ENCODE measurements around the gene LDLR. TPM values are rescaled to one million over a fixed set of nuclear protein-coding genes. Genes with fewer than 3 reads are reported as not detected.
A peak's percentile ranks its signal among the peaks of the same experiment; 100 is the strongest.
"Not testable (repeated sequence)": the region's sequence is repeated elsewhere in the genome, so short reads cannot be mapped to it uniquely, and the experiment has no call there.

Gene LDLR
- total RNA-seq, 1 donor from 2014 or later = 99.2 TPM

- Mint-ChIP-seq H3K4me1 (peaks cover 2% of the 10 kb centered on the region), H3K4me3 (no peak overlapping the region), H3K36me3 (peaks cover 5% of the 10 kb centered on the region), H3K27ac (no peak overlapping the region), H3K27me3 (ENCODE audit: low read depth) (no peaks in the 10 kb centered on the region), H3K9me3 (no peaks in the 10 kb centered on the region)
- TF ChIP-seq CTCF (IDR thresholded peaks at IDR 0.05; ENCODE audit: unreplicated experiment) = no peak
- no peak for DNase-seq (ENCODE audit: low spot score in 2 of 2, unreplicated experiment in 2 of 2)
Measured at GRCh38 chr19:11073568-11073967, 15.7 kb upstream of the LDLR start.

DNA sequence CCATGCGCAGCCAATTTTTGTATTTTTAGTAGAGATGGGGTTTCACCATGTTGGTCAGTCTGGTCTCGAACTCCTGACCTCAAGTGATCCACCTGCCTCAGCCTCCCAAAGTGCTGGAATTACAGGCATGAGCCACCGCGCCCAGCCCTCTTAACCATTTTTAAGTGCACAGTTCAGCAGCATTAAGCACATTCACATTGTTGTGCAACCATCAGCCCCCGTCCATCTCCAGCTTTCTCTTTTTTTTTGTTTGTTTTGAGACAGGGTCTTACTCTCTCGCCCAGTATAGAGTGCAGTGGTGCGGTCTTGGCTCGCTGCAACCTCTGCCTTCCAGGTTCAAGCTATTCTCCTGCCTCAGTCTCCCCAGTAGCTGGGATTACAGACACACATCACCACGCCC, 12.5 kb upstream of the LDLR start:
- not testable (repeated sequence) for DNase-seq (ENCODE audit: low spot score in 2 of 2, unreplicated experiment in 2 of 2); H3K9me3 Mint-ChIP-seq; H3K27ac Mint-ChIP-seq; H3K4me3 Mint-ChIP-seq; H3K27me3 Mint-ChIP-seq (ENCODE audit: low read depth); H3K4me1 Mint-ChIP-seq; H3K36me3 Mint-ChIP-seq

DNA sequence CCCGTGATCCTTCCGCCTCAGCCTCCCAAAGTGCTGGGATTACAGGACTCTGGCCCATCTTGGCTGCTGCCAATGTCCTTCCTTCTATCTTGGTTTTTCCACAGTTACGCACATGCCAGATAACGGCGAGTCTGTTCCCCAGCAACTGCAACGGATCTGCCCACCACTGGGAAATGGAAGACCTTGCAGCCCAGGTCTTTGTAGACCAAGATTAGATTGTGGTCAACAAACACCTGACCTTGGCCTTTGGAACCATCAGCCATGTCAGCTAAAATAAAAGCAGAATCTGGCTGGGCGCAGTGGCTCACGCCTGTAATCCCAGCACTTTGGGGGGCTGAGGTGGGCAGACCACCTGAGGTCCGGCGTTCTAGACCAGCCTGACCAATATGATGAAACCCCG, 10.4 kb upstream of the LDLR start:
- Mint-ChIP-seq H3K36me3 (peaks cover 6% of the 10 kb centered on the region), H3K4me3 (no peak overlapping the region), H3K9me3 (no peaks in the 10 kb centered on the region), H3K27me3 (ENCODE audit: low read depth) (no peaks in the 10 kb centered on the region), H3K27ac (no peak overlapping the region), H3K4me1 (peaks cover 3% of the 10 kb centered on the region)
- DNase-seq (ENCODE audit: low spot score in 2 of 2, unreplicated experiment in 2 of 2) = no peak
- no peak for TF ChIP-seq CTCF (IDR thresholded peaks at IDR 0.05; ENCODE audit: unreplicated experiment)

DNA sequence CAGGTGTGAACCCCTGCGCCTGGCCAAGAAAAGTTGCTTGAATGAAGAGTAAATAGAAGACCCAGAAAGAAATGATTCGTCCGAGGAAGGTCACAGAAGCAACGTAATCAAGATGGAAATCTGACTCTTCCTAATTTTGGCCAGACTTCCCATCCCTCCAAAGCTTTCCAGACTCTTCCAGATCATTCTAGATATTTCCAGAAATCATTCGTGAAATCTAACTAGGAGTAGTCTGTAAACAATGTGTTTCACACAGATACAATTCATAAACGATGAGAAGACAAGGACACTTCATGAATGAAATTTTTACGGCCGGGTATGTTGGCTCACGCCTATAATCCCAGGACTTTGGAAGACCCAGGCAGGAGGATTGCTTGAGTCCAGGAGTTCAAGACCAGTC, 9.3 kb upstream of the LDLR start:
- Mint-ChIP-seq H3K9me3 (no peaks in the 10 kb centered on the region), H3K4me3 (no peak overlapping the region), H3K27me3 (ENCODE audit: low read depth) (no peaks in the 10 kb centered on the region), H3K4me1 (peaks cover 6% of the 10 kb centered on the region), H3K27ac (no peak overlapping the region), H3K36me3 (peaks cover 6% of the 10 kb centered on the region)
- DNase-seq (ENCODE audit: low spot score in 2 of 2, unreplicated experiment in 2 of 2) = no peak
- no peak for TF ChIP-seq CTCF (IDR thresholded peaks at IDR 0.05; ENCODE audit: unreplicated experiment)

DNA sequence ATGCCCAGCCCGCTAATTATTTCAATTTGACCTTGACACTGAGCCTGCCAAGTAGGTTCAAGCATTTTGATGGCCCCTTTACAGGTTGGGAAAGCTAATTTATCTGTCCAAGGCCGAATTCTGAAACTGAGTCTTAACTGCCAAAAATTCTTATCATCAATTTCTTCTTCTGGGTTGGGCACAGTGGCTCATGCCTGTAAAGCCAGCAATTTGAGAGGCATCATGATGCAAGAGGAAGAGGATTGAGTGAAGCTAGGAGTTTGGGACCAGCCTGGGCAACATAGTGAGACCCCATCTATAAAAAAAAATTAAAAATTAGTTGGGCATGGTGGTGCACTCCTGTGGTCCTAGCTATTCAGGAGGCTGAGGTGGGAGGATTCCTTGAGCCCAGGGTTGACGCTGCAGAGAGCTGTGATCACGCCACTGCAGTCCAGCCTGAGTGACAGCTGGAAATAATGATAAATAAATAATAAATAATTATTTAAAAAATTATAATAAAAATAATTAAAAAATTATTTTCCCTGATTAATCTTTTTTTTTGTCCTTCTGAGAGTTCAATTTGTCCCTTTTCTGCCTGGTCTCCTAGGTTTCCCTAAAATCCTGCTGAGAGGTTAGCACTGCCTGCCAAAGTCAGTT, 1.3 kb upstream of the LDLR start:
- H3K9me3 Mint-ChIP-seq = no peaks in the 10 kb centered on the region
- H3K27ac Mint-ChIP-seq = peak overlapping the region; percentile 98
- H3K36me3 Mint-ChIP-seq = no peaks in the 10 kb centered on the region
- no peak for TF ChIP-seq CTCF (IDR thresholded peaks at IDR 0.05; ENCODE audit: unreplicated experiment)
- no peak for DNase-seq (ENCODE audit: low spot score in 2 of 2, unreplicated experiment in 2 of 2)
- peaks cover 28% of the 10 kb centered on the region for H3K4me1 Mint-ChIP-seq
- H3K27me3 Mint-ChIP-seq (ENCODE audit: low read depth) = no peaks in the 10 kb centered on the region
- H3K4me3 Mint-ChIP-seq = peak overlapping the region; percentile 91

DNA sequence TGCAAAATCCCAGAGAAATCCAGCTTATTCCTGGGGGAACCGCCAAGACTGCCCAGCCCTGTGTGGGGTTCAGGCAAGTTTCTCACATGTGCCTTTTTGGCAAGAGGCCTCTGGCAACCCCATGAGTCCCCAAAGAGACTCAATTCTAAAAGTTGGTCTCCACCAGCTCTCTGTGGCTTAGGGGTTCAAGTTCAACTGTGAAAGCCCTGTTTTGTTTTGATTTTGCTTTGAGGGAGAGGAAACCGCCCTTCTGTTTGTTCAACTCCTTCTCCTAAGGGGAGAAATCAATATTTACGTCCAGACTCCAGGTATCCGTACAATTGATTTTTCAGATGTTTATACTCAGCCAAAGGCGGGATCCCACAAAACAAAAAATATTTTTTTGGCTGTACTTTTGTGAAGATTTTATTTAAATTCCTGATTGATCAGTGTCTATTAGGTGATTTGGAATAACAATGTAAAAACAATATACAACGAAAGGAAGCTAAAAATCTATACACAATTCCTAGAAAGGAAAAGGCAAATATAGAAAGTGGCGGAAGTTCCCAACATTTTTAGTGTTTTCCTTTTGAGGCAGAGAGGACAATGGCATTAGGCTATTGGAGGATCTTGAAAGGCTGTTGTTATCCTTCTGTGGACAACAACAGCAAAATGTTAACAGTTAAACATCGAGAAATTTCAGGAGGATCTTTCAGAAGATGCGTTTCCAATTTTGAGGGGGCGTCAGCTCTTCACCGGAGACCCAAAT, 583 bp upstream of the LDLR start:
- no peak for DNase-seq (ENCODE audit: low spot score in 2 of 2, unreplicated experiment in 2 of 2)
- peak overlapping the region; percentile 98 for H3K27ac Mint-ChIP-seq
- no peaks in the 10 kb centered on the region for H3K27me3 Mint-ChIP-seq (ENCODE audit: low read depth)
- peak overlapping the region; percentile 91 for H3K4me3 Mint-ChIP-seq
- H3K4me1 Mint-ChIP-seq = peaks cover 28% of the 10 kb centered on the region
- TF ChIP-seq CTCF (IDR thresholded peaks at IDR 0.05; ENCODE audit: unreplicated experiment) = no peak
- peaks cover 1% of the 10 kb centered on the region for H3K36me3 Mint-ChIP-seq
- H3K9me3 Mint-ChIP-seq = no peaks in the 10 kb centered on the region

DNA sequence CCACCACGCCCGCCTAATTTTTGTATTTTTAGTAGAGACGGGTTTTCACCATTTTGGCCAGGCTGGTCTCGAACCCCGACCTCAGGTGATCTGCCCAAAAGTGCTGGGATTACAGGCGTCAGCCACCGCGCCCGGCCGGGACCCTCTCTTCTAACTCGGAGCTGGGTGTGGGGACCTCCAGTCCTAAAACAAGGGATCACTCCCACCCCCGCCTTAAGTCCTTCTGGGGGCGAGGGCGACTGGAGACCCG, 676 bp downstream of the LDLR start:
- peaks cover 24% of the 10 kb centered on the region for H3K4me1 Mint-ChIP-seq
- H3K27ac Mint-ChIP-seq = peak overlapping the region; percentile 98
- H3K36me3 Mint-ChIP-seq; H3K9me3 Mint-ChIP-seq; DNase-seq (ENCODE audit: low spot score in 2 of 2, unreplicated experiment in 2 of 2); H3K27me3 Mint-ChIP-seq (ENCODE audit: low read depth): not testable (repeated sequence)
- peak overlapping the region; percentile 91 for H3K4me3 Mint-ChIP-seq

Data from mesothelial cell of epicardium (in vitro differentiated cells).